Measurements from ENCODE around the gene OTUB2.

- TF ChIP-seq CTCF (IDR thresholded peaks at IDR 0.05) (no peak), POLR2A (IDR thresholded peaks at IDR 0.05; ENCODE audit: low read depth) (no peak)
These were observed 62.4 kb downstream of the OTUB2 start for GRCh38 chr14:94088516-94088915.
